WERI-Rb-1 (cell line): ENCODE data around the gene TBX5.

ENCODE experiments used
- DNase-seq: peaks from one replicate; pipeline ENCODE4 v3.0.0-alpha.2; 2020
- H3K27ac ChIP-seq: fragments of 250-450 bp; sonication (Bioruptor Pico); 2 replicates; pipeline ENCODE4 v1.5.1; 2020; ENCODE audit warnings: mild to moderate bottlenecking, moderate library complexity
- H3K27me3 ChIP-seq: fragments of 250-450 bp; sonication (Bioruptor Pico); 2 replicates; pipeline ENCODE4 v1.5.1; 2021; ENCODE audit warnings: mild to moderate bottlenecking, low read depth, moderate library complexity; ENCODE audit not compliant: insufficient read depth, severe bottlenecking
- H3K36me3 ChIP-seq: fragments of 250-450 bp; sonication (Bioruptor Pico); 2 replicates; pipeline ENCODE4 v1.5.1; 2020; ENCODE audit warnings: mild to moderate bottlenecking, moderate library complexity
- H3K4me3 ChIP-seq: 2 replicates; pipeline ENCODE4 v1.5.1; 2011; ENCODE audit warnings: low read depth, mild to moderate bottlenecking, control low read depth, low read length
- H3K9me3 ChIP-seq: fragments of 250-450 bp; sonication (Bioruptor Pico); 2 replicates; pipeline ENCODE4 v1.5.1; 2021; ENCODE audit warnings: mild to moderate bottlenecking, moderate library complexity; ENCODE audit not compliant: severe bottlenecking
- TF ChIP-seq, protein P1 (sequence below): IDR thresholded peaks from 2 replicates; pipeline ENCODE4 v1.5.1; 2011; ENCODE audit warnings: low read depth, mild to moderate bottlenecking, control low read depth, inconsistent platforms, low read length

TBX5 gene

DNA sequence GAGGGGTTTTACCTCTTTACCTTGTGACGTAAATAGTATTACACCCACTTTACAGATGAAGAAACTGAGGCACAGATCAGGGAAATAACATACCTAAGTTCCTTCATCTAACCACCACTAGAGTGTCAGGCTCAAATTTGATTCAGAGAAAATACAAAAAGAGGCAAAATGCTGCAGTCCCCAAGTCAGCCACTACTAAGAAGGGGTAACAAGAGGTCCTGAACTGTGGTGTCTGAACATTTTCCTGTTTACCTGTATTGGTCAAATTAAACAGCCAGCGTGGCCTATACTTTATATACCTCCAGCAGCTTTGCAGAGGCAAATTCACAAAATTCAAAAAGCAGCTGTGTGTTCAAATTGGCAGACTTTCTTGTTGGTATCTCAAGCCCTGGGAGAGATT lies 92.0 kb downstream of the TBX5 start:
- no peaks in the 10 kb centered on the region for H3K9me3 ChIP-seq
- peaks cover 75% of the 10 kb centered on the region for H3K27me3 ChIP-seq
- DNase-seq, result no peak
- H3K36me3 ChIP-seq, result no peaks in the 10 kb centered on the region
- TF ChIP-seq, protein P1, sequence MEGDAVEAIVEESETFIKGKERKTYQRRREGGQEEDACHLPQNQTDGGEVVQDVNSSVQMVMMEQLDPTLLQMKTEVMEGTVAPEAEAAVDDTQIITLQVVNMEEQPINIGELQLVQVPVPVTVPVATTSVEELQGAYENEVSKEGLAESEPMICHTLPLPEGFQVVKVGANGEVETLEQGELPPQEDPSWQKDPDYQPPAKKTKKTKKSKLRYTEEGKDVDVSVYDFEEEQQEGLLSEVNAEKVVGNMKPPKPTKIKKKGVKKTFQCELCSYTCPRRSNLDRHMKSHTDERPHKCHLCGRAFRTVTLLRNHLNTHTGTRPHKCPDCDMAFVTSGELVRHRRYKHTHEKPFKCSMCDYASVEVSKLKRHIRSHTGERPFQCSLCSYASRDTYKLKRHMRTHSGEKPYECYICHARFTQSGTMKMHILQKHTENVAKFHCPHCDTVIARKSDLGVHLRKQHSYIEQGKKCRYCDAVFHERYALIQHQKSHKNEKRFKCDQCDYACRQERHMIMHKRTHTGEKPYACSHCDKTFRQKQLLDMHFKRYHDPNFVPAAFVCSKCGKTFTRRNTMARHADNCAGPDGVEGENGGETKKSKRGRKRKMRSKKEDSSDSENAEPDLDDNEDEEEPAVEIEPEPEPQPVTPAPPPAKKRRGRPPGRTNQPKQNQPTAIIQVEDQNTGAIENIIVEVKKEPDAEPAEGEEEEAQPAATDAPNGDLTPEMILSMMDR, result no peak
- H3K4me3 ChIP-seq, result no peak overlapping the region
- no peak overlapping the region for H3K27ac ChIP-seq

- DNase-seq, result no peak
- no peaks in the 10 kb centered on the region for H3K36me3 ChIP-seq
- H3K27ac ChIP-seq, result no peak overlapping the region
- no peaks in the 10 kb centered on the region for H3K9me3 ChIP-seq
- H3K27me3 ChIP-seq, result peaks cover 70% of the 10 kb centered on the region
- H3K4me3 ChIP-seq, result no peak overlapping the region
- TF ChIP-seq, protein P1, result no peak
These were observed 94.0 kb downstream of the TBX5 start for GRCh38 chr12:114311974-114312373.

DNA sequence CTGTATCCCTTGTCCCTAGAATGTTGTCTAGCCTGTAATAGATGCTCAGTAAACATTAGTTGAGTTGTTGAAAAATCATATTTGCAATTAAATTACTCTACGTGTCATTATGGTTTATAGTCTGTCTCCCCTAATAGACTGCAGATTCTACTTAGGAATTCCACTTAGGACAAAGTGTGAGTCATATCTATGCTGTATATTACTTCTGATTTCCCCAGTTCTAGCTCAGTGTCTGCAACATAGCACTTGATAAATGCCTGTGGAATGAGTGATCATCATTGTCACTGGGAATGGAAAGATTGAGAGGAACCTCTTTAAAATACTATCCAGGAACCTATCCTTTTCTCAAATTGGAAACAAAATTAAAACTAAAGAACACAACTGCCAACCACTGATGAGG lies 99.3 kb downstream of the TBX5 start:
- H3K27ac ChIP-seq, result no peak overlapping the region
- H3K4me3 ChIP-seq, result no peak overlapping the region
- TF ChIP-seq, protein P1, result no peak
- no peaks in the 10 kb centered on the region for H3K9me3 ChIP-seq
- peaks cover 52% of the 10 kb centered on the region for H3K27me3 ChIP-seq
- DNase-seq, result no peak
- no peaks in the 10 kb centered on the region for H3K36me3 ChIP-seq

DNA sequence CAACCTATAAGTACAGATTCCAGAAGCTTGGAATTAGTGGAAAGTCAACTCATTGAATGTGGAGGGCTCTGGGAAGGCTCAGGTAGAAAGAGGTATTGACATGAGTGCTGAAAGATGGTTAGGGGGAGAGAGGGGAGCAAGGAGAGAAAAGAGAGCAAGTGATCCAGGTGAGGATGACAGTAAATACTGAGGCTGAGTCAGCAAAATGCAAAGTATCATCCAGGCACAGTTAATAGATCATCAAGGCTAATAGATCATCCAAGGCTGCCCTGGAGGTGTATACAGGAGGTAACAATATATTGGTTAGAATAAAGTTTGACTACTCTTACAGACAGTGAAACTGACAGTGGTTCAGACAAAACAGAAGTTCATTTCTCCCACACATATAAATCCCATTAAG lies 100.5 kb downstream of the TBX5 start:
- H3K27me3 ChIP-seq, result peaks cover 49% of the 10 kb centered on the region
- TF ChIP-seq, protein P1, result no peak
- no peak overlapping the region for H3K4me3 ChIP-seq
- no peak for DNase-seq
- H3K36me3 ChIP-seq, result no peaks in the 10 kb centered on the region
- H3K27ac ChIP-seq, result no peak overlapping the region
- H3K9me3 ChIP-seq, result no peaks in the 10 kb centered on the region
